ENCODE measurements around the gene SMAD1.
"Not testable (repeated sequence)": the region's sequence is repeated elsewhere in the genome, so short reads cannot be mapped to it uniquely, and the experiment has no call there.

Gene SMAD1

DNA sequence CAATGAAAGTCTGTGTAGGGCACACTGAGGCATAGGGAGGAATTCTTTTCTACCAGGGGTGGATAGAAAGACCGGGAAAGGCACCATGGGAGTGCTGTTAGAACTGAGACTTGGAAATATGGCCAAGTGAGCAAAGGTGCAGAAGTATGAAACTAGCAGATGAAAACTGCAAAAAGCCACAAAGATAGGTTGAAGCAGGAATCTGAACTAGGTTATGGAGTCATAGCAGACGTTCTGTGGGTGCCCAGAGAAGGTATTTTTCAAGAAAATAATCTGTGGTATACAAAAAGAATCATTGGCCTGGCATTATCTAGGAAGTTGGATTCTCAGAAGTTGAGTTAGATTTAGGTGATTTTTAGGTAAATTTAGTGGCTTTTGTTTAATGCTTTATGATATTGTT, 48.5 kb downstream of the SMAD1 start:
- no peak for DNase-seq

- DNase-seq, result no peak
Measured at GRCh38 chr4:145530662-145531061, 49.0 kb downstream of the SMAD1 start.

GRCh38 chr4:145531223-145531622, 49.6 kb downstream of the SMAD1 start:
- DNase-seq, result no peak

DNA sequence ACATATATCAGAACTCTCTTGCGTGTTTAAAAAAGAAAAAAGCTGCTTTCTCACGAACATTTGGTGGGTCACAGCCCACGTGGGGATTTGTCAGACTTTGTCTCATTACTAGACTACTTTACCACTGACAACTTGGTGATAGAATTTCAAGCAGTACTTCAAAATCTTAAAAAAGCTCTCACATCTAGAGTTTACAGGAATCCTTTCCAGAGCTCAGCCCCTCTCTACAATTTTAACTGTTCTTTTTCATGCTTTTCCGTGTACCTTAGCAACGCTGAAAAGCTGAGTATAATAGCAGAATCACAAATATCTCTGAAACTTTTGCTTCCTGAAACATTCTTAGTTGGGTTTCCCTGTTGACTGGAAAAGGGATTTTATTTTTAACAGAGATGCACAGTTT, 50.2 kb downstream of the SMAD1 start:
- DNase-seq, result no peak

DNA sequence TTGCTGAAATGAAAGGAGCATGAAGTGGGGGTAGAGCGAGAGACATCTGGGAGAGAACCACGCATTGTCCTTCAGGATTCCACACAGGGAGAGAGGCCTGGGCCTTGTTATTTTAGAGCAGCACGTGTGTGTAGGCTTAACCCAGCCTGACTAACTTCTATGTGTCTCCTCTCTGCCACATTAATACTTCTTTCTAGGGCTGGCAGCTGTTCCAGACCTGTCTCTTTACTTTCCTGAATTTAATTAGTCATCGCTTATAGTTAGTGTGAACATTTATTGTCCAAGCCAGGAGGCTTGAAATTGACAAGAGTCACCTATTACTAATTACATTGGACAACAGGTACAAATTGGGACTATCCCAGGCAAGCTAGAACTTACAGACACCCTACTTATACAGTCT, 51.3 kb downstream of the SMAD1 start:
- no peak for DNase-seq

DNA sequence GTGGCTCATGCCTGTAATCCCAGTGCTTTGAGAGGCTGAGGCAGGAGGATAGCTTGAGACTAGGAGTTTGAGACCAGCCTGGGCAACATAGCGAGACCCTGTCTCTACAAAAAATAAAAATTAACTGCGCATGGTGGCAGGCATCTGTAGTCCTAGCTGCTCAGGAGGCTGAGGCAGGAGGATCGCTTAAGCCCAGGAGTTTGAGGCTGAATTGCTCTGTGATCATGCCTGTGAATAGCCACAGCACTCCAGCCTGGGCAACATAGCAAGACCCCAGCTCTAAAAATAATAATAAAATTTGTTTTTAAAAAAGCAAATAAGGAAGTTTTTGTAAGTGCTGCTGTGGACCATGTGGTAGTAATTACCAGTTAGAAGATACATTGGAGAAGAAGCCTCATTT, 51.8 kb downstream of the SMAD1 start:
- DNase-seq, result not testable (repeated sequence)

GRCh38 chr4:145533961-145534360, 52.3 kb downstream of the SMAD1 start:
- DNase-seq, result no peak

- DNase-seq, result no peak
Measured at GRCh38 chr4:145535202-145535601, 53.5 kb downstream of the SMAD1 start.

- DNase-seq, result no peak
Measured at GRCh38 chr4:145536044-145536443, 54.4 kb downstream of the SMAD1 start.

DNA sequence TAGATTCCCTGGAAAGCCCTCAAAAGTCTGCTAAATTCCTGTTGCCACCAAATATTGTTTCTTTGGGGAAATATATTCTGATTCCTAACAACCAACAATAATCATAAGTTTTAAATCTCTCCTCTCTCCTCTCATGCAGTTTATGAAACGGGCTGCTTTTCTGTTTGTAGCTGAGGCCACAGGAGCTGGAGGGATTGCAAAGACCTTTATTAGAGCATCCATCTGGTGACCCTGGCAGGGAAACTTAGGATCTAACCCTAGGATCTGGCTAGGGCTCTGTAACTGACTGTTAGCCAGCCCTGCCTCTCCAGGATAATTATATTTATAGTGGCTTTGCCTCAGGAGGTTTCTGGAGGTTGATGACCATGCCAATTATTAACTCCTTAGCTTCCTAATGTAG, 56.9 kb downstream of the SMAD1 start:
- DNase-seq, result no peak

GRCh38 chr4:145539671-145540070, 58.0 kb downstream of the SMAD1 start:
- no peak for DNase-seq

DNA sequence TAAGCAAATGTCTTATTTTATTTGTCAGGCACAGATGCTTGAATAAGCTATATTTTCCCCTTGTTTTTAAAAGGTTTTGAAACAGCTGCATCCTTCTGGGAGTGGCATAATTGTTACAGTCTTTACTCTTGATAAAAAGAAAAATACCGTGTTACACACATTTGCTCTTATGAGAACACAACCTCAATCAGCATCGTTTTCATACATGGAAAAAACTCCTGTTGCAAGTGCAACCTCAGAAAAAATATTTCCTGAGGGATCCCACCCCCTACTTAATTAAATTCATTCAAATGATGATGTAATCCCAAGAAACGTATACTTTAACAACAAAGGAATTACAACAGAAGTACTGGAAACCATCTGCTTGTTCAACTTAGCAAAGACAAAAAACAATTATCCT, 58.6 kb downstream of the SMAD1 start:
- DNase-seq, result no peak

- no peak for DNase-seq
Measured at GRCh38 chr4:145541346-145541745, 59.7 kb downstream of the SMAD1 start.

GRCh38 chr4:145545031-145545430, 63.4 kb downstream of the SMAD1 start:
- DNase-seq, result no peak

DNA sequence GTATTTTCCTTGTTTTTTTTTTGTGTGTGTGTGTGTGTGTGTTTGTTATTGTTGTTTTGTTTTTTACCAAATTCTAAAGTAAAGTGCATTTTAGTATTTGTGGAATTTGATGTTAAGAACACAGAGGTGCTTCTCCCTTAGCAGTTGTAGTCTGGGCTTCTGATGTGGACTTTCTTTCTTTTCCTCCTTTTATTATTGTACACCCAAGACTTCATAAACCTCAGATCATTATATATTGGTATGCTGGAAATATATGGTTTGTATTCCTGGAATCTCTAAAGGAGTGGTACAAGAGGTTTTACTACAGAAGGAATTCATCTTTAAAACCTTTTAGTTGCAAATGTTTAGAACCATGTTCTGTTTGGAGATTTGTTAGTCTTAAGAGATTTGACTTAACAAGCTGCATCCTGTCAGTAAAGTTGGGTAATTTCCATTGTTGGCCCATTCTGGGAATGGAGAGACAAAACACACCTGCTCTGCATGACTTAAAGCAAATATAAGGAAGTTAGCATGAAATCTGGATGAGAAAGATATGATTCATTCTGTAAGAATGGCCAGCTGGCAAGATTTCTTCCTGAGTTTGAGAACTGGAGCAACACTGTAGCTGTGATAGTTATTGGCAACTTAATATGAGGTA, 64.0 kb downstream of the SMAD1 start:
- DNase-seq, result no peak

DNA sequence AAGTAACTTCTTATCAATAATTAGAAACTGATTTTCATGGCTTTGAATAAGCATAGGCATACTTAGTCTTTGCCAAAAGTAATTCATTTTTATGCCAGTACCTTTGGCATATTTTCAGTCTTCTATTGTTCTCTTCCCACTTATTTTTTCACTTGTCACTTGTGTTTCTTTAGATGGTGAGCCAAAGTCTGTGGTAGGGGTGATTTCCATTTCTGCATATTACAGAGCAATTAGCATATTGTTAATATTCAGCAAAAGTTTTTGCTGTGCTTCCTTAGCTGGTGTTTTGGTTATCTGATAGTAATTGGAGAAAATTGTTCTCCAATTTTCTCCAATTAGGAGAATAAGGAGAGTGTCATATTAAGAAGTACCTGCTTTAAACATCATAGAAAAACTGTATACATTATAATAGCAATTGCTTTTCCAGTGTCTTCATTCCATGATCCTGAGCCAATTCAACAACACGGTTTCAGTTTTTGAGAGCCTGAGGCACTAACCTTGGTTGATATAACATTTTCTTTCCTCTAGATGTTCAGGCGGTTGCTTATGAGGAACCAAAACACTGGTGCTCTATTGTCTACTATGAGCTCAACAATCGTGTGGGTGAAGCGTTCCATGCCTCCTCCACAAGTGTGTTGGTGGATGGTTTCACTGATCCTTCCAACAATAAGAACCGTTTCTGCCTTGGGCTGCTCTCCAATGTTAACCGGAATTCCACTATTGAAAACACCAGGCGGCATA, 64.7 kb downstream of the SMAD1 start:
- no peak for DNase-seq

DNA sequence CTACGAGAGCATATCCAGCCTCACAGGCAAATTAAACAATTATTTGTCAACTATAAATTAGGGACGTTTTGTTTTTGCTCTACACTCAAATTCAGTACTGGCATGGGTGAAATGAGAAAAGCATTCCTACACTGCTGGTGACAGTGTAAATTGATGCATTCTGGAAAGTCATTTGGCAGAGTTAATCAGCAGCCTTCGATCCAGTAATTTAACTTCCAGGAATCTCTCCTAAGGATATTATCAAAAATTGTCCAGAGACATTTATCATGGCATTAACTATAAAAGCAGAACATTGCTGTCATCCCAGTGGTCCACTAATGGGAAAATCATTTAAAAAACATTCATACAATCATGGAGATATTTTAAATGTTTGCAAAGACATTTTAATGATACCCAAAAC, 70.0 kb downstream of the SMAD1 start:
- no peak for DNase-seq

GRCh38 chr4:145552181-145552822, 70.6 kb downstream of the SMAD1 start:
- no peak for DNase-seq

DNA sequence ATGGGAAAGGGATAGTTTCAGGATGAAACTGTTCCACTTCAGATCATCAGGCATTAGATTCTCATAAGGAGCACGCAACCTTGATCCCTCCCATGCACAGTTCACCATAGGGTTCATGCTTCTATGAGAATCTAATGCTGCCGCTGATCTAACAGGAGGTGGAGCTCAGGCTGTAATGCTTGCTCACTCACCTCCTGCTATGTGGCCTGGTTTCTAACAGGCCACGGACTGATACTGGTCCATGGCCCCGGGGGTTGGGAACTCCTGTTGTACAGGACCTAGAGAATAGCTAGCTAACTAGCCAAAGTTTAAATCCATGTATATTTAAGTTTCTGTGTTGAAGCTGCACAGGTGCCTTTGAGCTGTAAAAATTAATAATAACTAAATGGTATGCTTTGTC, 71.7 kb downstream of the SMAD1 start:
- DNase-seq, result no peak

GRCh38 chr4:145554691-145555090, 73.0 kb downstream of the SMAD1 start:
- no peak for DNase-seq

GRCh38 chr4:145557720-145558119, 76.1 kb downstream of the SMAD1 start:
- peak; percentile 25 for DNase-seq

DNA sequence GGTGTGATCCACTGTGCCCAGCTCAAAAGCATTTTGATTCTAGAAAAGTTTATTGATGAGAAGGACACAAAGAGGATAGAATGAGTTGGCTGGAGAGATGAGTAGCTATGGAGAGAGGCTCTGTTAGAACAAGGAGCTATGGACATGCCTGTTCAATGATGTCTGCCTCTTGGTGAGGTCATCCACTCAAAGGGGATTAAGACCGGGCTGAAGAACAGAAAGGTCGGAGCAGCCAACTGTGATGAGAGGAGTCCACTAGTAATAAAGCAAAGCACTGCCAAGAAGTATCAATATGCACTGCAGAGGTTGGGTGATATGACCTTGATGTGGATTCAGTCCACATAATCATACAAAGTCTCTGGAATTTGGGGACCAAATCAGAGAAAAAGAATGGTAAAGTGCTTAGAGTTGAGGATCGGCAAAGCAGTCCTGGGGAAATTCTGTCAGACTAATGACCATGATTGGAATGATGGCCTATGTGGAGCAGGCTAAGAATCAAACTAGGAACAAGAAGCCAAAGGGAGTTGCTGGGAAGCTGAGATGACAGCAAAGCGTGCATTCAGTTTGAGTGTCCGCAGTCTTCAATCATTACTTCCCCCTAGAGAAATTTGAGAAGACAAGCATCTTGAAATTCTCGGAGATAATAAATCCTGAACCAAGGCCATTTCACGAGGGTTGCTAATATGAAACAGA, 81.8 kb downstream of the SMAD1 start:
- DNase-seq, result no peak

- DNase-seq, result no peak
Measured at GRCh38 chr4:145564540-145564939, 82.9 kb downstream of the SMAD1 start.

GRCh38 chr4:145565328-145565727, 83.7 kb downstream of the SMAD1 start:
- DNase-seq, result no peak
